ENCODE data around the gene PCMTD2. TPM values are rescaled to one million over a fixed set of nuclear protein-coding genes. Genes with fewer than 3 reads are reported as not detected.

Gene PCMTD2
- total and polyA plus RNA-seq, 10 of the 15 experiments (the other 5 are each of a cell fraction or from before 2014, with no cell fraction given): 6.8 to 36.8 (median 16.5) TPM

GRCh38 chr20:64228751-64229506 is 26.6 kb upstream of the PCMTD2 start:
- in situ Hi-C loops (cut with MboI): no loop called here
- TF ChIP-seq TCF3 (IDR thresholded peaks at IDR 0.05; ENCODE audit: borderline replicate concordance, insufficient read depth, low read depth, low read length) (no peak), SMARCA5 (IDR thresholded peaks at IDR 0.05) (no peak), TBL1XR1 (IDR thresholded peaks at IDR 0.05; ENCODE audit: low read depth, low read length) (no peak), MAX (IDR thresholded peaks at IDR 0.05; ENCODE audit: low read depth, low read length) (no peak)
- TF ChIP-seq, protein P1, sequence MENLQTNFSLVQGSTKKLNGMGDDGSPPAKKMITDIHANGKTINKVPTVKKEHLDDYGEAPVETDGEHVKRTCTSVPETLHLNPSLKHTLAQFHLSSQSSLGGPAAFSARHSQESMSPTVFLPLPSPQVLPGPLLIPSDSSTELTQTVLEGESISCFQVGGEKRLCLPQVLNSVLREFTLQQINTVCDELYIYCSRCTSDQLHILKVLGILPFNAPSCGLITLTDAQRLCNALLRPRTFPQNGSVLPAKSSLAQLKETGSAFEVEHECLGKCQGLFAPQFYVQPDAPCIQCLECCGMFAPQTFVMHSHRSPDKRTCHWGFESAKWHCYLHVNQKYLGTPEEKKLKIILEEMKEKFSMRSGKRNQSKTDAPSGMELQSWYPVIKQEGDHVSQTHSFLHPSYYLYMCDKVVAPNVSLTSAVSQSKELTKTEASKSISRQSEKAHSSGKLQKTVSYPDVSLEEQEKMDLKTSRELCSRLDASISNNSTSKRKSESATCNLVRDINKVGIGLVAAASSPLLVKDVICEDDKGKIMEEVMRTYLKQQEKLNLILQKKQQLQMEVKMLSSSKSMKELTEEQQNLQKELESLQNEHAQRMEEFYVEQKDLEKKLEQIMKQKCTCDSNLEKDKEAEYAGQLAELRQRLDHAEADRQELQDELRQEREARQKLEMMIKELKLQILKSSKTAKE (IDR thresholded peaks at IDR 0.05; ENCODE audit: low read depth, poor library complexity, severe bottlenecking): no peak
- TF ChIP-seq, protein P2, sequence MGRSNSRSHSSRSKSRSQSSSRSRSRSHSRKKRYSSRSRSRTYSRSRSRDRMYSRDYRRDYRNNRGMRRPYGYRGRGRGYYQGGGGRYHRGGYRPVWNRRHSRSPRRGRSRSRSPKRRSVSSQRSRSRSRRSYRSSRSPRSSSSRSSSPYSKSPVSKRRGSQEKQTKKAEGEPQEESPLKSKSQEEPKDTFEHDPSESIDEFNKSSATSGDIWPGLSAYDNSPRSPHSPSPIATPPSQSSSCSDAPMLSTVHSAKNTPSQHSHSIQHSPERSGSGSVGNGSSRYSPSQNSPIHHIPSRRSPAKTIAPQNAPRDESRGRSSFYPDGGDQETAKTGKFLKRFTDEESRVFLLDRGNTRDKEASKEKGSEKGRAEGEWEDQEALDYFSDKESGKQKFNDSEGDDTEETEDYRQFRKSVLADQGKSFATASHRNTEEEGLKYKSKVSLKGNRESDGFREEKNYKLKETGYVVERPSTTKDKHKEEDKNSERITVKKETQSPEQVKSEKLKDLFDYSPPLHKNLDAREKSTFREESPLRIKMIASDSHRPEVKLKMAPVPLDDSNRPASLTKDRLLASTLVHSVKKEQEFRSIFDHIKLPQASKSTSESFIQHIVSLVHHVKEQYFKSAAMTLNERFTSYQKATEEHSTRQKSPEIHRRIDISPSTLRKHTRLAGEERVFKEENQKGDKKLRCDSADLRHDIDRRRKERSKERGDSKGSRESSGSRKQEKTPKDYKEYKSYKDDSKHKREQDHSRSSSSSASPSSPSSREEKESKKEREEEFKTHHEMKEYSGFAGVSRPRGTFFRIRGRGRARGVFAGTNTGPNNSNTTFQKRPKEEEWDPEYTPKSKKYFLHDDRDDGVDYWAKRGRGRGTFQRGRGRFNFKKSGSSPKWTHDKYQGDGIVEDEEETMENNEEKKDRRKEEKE (IDR thresholded peaks at IDR 0.05): no peak
- Histone ChIP-seq H3K27ac (ENCODE audit: control insufficient read depth, insufficient read depth) (no peak overlapping the region), H4K20me1 (ENCODE audit: control insufficient read depth, insufficient read depth) (no peaks in the 10 kb centered on the region), H3K4me2 (ENCODE audit: control insufficient read depth, insufficient read depth) (no peak overlapping the region), H3K36me3 (ENCODE audit: control insufficient read depth in 2 of 2, insufficient read depth in 2 of 2, low read length in 1 of 2) (no peaks in the 10 kb centered on the region), H3K27me3 (replicated peaks in 1 of 2; ENCODE audit: control insufficient read depth in 2 of 2, insufficient read depth in 2 of 2, low read length in 1 of 2) (peaks cover 0 to 5% of the 10 kb centered on the region in 2 experiments; a peak in 2 of 4 replicates), H3K9ac (ENCODE audit: control insufficient read depth, insufficient read depth, low read length) (no peak overlapping the region), H3K79me2 (ENCODE audit: control insufficient read depth, insufficient read depth, low read length) (no peaks in the 10 kb centered on the region), H2AFZ (ENCODE audit: control insufficient read depth, low read depth, low read length) (no peak overlapping the region), H3K4me3 (no peak overlapping the region), H3K4me1 (ENCODE audit: control insufficient read depth, insufficient read depth, low read length) (no peaks in the 10 kb centered on the region), H3K9me3 (replicated peaks; ENCODE audit: control insufficient read depth, insufficient read depth, low read length) (no peaks in the 10 kb centered on the region)
- DNase-seq (ENCODE audit: low read depth, low spot score): no peak
- CTCF ChIA-PET: interaction anchor here (0.8 to 1.0 kb wide), 2 partner anchors 17 to 23 kb away, joined by 3 read pairs; no protein-coding TSS in a partner anchor
- no peak for FAIRE-seq
- intact Hi-C loops (cut with micrococcal nuclease; ENCODE audit: unreplicated experiment): no loop called here
- WGBS (ENCODE audit: insufficient coverage, insufficient replicate concordance, low lambda C conversion rate, missing lambda C conversion rate): 37% methylated on average over 14 of the region's 14 CpGs
- RAD21 ChIA-PET (ENCODE audit: unreplicated experiment): no interaction called here
- BruUV-seq (replicated peaks): no TSS peak
- POLR2A ChIA-PET: no interaction called here
- ATAC-seq: no peak
- SMC1A ChIA-PET (ENCODE audit: uncharacterized antibody, unreplicated experiment): no interaction called here

All from GM12878 (cell line).